Endothelial cell of umbilical vein (primary cell): Measurements from ENCODE around the gene CDC14B.

Source experiments
- EZH2 ChIP-seq: IDR thresholded peaks from 2 replicates; pipeline ENCODE4 v1.6.1; 2012; ENCODE audit warnings: borderline replicate concordance, low read depth, mild to moderate bottlenecking, moderate library complexity, low read length, inconsistent platforms; ENCODE audit not compliant: severe bottlenecking
- GATA2 ChIP-seq: IDR thresholded peaks from 2 replicates; pipeline ENCODE4 v1.7.0; 2011; ENCODE audit warnings: low read depth, mild to moderate bottlenecking, moderate library complexity, mixed read lengths, low read length; ENCODE audit not compliant: insufficient read length, insufficient read depth
- JUN ChIP-seq: IDR thresholded peaks from 2 replicates; pipeline ENCODE4 v1.6.1; 2011; ENCODE audit warnings: borderline replicate concordance, low read depth; ENCODE audit not compliant: insufficient read length, insufficient read depth
- MYC ChIP-seq: IDR thresholded peaks from one replicate; pipeline ENCODE4 v1.6.1; 2011; ENCODE audit warnings: mild to moderate bottlenecking, low read depth, low read length
- POLR2A ChIP-seq: IDR thresholded peaks from 2 replicates; pipeline ENCODE4 v1.6.1; 2012; ENCODE audit warnings: low read depth, mild to moderate bottlenecking, control low read depth, low read length
- POLR2AphosphoS5 ChIP-seq: IDR thresholded peaks from 2 replicates; pipeline ENCODE4 v1.6.1; 2012; ENCODE audit warnings: low read depth, mild to moderate bottlenecking, control low read depth, low read length, moderate library complexity; ENCODE audit not compliant: insufficient read depth
- TF ChIP-seq, protein P1 (sequence below), 2 donors: IDR thresholded peaks; 1 replicate in 1 of 2; 2 replicates in 1 of 2; pipeline ENCODE4 v1.5.1; 2011; ENCODE audit warnings: low read length in 2 of 2, mild to moderate bottlenecking in 2 of 2, moderate library complexity in 2 of 2, control low read depth in 1 of 2, inconsistent platforms in 1 of 2, low read depth in 1 of 2; ENCODE audit not compliant: insufficient read depth in 1 of 2; ENCODE audit errors: extremely low read depth in 1 of 2
- TF ChIP-seq, protein P2 (sequence below): IDR thresholded peaks from 2 replicates; pipeline ENCODE4 v1.6.1; 2011; ENCODE audit not compliant: insufficient read depth, insufficient read length

DNA sequence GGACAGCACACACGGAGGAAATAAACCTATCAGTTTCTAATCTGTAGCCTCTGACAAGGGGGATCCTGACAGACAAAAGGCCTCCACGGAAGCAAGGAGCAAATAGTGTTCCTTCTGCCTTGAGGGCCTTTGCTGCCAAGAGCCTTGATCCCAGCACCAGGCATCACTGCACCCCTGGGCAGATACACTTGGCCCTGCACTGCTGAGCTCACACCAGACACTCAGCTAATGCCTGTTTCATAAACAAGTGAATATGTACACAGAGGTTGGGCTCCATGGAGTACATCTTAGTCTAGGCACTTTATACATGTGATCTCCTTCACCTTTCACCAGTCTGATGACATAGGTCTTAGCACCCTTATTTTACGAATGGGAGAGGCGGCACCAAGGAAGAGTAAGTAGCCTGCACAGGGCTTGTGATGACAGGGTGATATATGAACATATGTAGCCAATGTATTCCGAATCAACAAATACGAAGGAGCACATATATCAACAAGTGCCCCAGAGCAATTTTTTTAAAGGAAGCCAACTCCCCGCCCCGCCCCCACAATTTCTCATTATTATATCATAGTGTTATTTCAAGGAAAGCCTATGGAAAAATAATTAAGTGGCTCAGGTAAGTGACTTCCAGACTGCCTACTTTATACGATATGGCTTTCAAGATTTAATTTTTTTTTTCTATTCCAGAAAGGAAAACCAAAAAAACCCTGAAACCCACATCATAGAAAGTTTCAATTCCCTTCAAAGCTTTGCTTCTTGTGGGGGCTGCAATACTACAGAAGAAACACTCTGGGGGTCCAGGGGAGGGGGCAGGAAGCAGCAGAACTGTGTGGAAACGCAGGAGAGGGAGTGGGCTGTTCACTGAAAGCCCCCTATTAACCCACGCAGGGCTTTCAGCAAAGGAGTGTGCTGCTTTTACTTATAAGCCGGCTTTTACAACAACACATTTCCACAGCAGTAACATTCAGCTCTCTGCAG lies 32.0 kb downstream of the CDC14B start:
- TF ChIP-seq, protein P1, sequence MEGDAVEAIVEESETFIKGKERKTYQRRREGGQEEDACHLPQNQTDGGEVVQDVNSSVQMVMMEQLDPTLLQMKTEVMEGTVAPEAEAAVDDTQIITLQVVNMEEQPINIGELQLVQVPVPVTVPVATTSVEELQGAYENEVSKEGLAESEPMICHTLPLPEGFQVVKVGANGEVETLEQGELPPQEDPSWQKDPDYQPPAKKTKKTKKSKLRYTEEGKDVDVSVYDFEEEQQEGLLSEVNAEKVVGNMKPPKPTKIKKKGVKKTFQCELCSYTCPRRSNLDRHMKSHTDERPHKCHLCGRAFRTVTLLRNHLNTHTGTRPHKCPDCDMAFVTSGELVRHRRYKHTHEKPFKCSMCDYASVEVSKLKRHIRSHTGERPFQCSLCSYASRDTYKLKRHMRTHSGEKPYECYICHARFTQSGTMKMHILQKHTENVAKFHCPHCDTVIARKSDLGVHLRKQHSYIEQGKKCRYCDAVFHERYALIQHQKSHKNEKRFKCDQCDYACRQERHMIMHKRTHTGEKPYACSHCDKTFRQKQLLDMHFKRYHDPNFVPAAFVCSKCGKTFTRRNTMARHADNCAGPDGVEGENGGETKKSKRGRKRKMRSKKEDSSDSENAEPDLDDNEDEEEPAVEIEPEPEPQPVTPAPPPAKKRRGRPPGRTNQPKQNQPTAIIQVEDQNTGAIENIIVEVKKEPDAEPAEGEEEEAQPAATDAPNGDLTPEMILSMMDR (IDR thresholded peaks at IDR 0.05; ENCODE audit: extremely low read depth in 1 of 2, insufficient read depth in 1 of 2, low read depth in 1 of 2, low read length in 2 of 2): no peak
- TF ChIP-seq GATA2: no peak
- no peak for TF ChIP-seq POLR2A
- no peak for TF ChIP-seq MYC
- no peak for TF ChIP-seq POLR2AphosphoS5
- no peak for TF ChIP-seq EZH2
- TF ChIP-seq, protein P2, sequence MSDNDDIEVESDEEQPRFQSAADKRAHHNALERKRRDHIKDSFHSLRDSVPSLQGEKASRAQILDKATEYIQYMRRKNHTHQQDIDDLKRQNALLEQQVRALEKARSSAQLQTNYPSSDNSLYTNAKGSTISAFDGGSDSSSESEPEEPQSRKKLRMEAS: no peak
- no peak for TF ChIP-seq JUN
